HG03095 (cell line): Measurements from ENCODE around the gene KIF3C.
"Not testable (repeated sequence)": the region's sequence is repeated elsewhere in the genome, so short reads cannot be mapped to it uniquely, and the experiment has no call there.

Experiments used
- ATAC-seq: cut with Tn5 transposase; IDR thresholded peaks from one replicate; pipeline ENCODE4 v1.9.1; 2021; ENCODE audit warnings: moderate library complexity; ENCODE audit not compliant: unreplicated experiment

KIF3C gene

DNA sequence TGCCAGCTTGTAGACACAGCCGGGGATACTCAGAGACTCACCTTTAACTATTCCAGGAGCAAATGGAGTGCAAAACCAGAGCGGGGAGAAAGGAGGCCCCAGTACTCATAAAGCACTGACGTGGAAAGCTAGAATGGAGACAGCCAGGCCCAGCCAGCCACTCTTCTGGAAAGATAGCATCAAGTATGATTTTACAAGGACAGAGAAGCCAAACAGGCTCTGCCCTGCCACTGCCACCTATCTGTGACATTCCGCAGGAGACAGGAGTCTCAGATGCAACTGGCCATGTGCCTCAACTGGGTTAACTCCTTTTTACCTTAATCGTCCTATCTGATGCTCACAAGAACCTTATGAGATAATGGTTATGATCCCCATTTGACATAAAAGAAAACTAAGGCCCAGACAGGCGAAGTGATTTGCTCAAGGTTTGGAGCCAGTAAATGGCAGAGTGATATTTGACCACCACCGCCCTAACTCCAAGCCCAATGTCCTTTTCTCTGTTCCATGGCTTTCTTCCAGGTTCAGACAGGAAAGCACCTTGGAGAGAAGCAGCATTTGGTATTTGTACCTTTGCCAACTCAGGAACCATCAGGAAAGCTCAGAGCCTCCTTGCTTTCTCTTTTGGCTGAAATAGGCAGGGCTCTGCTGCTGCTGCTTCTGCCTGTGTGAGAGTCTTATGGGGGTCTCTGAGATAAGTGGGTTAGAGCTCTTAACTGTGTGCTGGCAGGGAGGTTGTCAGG is 15.6 kb downstream of the KIF3C start:
- no peak for ATAC-seq

DNA sequence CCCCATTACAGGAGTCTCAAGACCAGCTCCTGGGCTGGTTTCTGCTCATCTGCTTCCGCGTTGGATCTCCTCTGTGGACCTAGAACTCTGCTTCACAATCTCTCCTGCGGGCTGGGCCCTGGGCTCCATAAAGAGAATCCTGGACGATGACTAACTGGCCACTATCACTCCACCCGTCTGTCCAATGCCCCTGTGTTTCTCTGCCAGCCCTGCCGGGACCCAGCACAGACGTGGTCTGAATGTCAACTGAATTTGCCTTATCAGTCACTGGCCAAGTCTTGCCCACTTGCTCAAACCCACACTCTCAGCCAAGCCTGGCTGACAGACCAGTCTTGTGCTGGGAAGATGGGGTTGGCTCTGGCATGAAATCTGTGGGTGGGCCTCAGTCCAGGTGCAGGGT is 17.4 kb downstream of the KIF3C start:
- ATAC-seq: no peak

DNA sequence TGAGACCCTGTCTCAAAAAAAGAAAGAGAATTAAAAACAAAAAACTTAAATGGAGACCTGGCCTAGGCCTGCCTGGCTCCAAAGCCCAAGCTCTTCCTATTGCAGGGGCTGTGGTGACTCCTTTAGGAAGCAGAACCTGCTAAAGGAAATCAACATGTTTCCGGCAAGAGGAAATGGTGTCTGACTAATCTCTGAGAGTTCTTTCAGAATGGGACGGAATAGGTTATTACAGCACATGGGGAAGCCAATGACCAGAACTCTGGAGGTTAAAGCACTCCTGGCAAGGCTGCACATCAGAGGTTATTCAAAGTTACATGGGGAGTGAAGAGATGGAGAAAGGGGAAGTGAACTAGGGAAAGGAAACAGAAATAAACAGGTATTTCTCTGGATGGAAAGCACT is 21.4 kb downstream of the KIF3C start:
- no peak for ATAC-seq

DNA sequence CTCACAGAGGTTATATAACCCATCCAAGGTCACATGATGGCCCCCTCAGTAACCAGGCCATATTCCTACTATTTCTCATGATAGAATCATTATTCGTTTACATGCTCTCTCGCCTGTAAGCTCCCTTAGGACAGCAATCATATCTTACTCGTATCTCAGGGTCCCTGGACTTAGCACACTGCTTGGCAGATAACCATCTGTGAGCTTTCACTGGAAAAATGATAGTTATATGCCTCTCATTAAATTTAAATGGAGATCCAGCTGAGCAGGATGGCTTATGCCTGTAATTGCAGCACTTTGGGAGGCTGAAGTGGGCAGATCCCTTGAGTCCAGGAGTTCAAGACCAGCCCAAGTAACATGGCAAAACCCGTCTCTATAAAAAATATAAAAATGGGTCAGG is 21.9 kb downstream of the KIF3C start:
- ATAC-seq: no peak

DNA sequence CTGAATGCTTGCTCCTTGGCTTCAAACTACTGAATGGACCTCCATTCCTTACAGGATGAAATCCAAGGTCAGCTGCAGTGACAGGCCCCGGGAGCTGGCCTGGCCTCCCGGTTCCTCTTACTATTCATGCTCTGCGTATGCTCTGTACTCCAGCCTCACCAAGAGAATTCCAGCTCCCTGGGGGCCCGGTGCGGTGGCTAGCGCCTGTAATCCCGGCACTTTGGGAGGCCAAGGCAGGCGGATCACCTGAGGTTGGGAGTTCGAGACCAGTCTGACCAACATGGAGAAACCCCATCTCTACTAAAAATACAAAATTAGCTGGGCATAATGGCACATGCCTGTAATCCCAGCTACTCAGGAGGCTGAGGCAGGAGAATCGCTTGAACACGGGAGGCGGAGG is 23.7 kb downstream of the KIF3C start:
- not testable (repeated sequence) for ATAC-seq

DNA sequence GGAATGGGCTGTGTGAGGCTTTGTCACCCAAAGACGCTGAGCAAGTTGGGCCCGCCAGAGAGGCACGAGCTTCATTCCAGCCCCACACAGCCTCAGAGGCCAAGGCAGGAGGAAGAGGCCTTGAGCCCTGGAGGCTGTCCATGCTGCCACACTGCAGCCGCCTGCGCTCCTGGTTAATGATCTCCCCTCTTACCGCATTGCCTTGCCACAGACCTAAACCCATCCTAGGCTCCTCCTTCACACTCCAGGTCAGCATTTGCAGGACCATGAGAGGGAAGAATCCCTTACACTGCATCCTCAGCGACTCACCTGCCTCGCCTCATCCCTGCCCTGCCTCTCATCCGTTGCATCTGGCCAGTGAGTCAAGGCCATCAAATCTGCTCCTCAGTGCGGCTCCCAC is 24.6 kb downstream of the KIF3C start:
- no peak for ATAC-seq

DNA sequence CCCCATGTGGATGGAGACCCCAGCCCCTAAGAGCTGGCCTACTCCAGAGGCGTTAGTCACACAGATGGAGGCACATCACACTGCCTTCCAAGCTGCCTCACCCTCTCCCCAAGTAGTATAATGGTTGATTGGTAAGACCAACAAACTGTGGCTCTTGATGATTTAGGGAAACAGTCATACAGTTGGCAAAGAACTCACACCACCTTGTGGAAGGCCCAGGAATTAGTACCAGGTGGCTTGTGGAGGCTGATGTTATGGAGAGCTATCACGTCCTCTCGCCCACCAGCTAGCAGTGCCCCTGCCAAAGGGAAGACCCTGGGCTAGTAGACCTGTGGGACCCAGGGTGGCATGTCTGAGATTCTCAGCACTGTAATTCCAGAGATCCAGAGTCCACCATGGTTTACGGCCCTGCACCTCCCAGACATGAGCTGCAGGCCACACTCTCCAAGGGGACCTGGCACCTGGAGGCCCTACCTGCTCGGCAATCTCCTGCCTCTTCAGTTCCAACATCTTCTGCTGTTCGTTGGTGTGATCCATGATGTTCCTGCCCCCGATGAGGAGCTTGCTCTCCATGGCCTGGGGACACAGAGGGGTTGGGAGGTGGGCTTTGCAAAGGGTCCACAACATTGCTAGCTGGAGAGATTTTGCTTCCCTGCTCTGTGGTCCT is 26.3 kb downstream of the KIF3C start:
- no peak for ATAC-seq

DNA sequence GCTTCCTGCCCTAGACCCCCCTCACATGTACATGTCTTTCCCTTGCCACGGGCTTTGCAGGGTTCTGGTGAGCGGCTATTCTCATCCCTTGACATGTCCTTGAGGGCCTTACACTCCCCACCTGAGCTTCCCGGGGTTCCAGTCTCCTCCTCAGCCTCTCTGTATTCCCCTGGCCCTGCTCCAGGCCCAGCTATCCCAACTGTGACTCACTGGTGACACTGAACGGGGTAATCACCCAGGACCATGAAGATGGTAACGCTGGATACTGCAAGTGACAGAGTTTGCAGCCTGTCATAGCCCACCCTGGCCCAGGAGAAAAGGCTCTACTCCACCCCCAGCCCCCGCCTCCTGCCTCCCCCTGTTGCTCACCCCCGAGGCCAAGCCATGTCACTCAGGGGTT is 27.3 kb downstream of the KIF3C start:
- ATAC-seq: no peak

DNA sequence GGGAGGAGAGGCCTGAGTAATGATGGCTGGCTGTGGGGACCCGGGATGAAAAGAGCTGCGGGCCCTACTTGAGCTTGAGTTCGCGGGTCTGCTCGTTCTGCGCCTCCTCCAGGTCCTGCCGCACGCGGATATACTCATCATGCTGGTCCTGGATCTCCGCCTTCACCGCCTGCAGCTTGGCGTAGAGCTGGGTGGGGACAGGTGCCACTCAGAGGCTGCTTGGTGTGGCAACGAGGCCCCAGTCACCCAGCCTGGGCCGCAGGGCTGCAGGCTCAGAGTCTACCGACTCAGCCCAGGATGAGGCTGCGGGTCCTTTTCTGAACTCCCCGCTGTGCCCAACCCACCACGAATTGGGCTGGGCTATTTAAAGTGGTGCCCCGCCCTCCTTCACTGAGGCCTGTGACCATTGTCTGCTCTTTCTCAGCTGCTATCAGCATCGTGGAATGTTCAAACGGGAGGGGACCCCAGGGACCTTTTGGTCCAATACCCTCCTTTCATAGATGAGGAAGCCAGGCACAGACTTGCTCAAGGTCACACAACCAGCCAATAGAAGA is 28.0 kb downstream of the KIF3C start:
- no peak for ATAC-seq

DNA sequence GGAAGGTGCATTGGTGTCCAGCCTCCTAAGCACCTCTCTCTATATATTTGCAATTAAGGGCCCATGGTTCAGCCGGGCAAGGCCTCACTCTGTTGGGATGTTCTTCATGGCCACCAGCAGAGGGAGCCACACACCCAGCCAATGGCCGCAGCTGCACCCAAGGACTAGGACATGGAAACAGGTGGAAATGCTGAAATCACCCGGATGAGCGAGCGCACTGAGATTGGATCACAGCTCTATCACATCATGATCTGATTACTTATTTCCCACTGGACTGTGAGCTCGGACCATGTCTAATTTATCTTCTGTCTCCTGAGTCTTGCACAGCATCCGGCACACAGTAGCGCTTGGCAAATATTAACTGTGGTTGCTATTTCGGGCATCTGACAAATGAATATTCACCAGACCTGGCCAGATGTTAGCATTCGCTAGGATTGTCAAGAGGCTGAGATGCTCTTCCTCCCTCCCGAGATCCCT is 31.2 kb downstream of the KIF3C start:
- peak; percentile 66 for ATAC-seq

DNA sequence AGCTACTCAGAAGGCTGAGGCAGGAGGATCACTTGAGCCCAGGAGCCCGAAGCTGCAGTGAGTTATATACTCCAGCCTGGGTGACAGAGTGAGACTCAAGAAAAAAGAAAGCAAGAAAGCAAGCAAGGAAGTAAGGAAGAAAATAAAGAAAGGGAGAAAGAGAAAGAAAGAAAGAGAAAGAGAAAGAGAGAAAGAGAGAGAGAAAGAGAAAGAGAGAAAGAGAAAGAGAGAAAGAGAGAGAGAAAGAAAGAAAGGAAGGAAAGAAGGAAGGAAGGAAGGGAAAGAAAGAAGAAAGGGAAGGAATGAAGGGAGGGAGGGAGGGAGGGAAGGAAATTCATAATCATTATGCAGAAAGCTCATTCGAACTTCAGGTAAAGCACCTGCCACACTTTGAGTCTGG is 33.9 kb downstream of the KIF3C start:
- no peak for ATAC-seq

DNA sequence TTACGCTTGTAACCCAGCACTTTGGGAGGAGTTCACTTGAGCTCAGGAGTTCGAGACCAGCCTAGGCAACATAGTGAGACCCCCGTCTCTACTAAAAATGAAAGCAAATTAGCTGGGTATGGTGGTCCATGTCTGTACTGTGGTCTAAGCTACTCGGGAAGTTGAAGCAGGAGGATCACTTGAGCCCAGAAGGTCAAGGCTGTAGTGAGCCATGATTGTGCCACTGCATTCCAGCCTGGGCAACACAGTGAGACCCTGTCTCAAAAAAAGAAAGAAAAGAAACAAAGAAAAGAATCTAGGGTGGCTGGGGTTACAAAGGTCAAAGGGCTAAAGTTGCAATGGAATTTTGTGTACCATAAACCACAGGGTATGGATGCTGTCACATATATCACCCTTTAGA is 41.3 kb downstream of the KIF3C start:
- ATAC-seq: no peak

DNA sequence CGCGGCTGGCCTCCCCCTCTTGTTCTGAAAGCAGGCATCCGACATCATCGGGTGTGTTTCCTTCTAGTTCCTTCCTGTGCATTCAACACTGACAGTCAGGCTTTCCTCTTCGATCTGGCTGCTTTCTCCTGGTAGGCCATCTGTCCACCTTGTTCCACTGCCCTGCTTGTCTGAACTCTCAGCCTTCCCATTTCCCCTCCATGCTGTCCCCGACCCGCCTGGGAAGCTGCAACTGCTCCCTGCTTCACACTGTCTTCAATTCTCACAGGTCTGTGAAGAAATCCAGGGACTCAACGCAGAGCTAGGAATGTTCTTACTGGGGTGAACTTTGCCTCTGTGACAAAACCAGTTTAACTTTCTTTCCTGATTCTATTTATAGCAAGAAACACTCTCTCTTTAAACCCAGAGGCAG is 43.0 kb downstream of the KIF3C start:
- no peak for ATAC-seq

DNA sequence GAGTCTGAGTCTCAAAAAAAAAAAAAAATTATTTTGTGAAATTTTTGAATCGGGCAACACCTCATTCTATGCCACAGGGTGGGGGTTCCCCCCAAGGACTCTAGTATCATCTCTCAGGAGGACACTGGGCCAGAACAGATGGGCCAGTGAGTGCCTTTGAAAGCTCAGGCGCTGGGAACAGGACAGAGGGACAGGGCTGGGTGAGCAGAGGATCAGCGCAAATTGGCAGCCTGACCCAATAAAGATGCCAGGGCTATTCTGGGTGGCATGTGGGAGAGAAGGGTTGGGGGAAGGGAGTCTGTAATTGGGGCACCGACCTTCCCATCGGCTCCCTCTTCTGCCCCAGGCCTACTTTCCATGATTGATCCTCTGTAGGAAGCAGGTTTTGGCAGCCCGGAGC is 44.0 kb downstream of the KIF3C start:
- ATAC-seq: no peak

DNA sequence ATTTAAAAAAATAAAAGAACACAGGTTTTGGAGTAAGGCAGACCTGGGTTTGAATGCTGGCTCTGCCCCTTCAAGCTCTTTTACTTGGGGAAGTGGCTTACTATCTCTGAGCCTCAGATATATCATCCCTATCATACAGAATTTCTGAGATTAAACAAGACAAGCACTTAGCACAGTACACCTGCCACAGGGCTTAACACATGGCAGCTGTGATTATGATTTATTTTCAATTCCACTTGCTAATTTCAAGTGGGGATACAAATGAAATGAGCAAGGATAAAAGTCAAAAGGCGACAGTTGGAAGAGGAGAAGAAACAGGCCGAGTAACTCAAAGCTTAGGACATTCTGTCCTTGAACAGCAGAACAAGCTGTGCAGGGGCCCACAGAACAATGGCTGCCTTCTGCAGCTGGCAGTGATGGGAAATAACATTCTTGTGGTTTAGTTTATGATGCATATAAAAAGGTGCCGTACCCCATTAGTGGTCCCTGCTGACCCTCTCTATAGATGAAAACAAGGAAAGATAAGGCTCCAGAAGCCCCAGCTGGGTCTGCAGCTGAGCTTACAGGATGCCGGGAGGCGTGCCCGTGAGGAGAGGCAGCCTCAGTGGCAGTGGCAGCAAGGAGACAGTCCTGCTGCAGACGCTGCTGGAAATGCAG is 45.3 kb downstream of the KIF3C start:
- ATAC-seq: no peak

DNA sequence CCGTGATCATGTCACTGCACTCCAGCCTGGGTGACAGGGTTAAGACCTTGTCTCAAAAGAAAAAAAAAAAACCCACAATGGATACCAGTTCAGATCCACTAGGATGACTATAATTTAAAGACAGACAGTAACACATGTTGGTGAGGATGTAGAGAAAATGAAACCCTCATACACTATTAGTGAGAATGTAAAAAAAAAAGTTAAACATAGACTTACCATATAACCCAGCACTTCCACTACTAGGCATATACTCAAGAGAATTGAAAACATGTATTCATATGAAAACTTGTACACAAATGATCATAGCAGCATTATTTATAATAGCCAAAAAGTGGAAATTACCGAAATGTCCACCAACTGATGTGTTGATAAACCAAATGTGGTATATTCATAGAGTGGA is 48.7 kb downstream of the KIF3C start:
- no peak for ATAC-seq

DNA sequence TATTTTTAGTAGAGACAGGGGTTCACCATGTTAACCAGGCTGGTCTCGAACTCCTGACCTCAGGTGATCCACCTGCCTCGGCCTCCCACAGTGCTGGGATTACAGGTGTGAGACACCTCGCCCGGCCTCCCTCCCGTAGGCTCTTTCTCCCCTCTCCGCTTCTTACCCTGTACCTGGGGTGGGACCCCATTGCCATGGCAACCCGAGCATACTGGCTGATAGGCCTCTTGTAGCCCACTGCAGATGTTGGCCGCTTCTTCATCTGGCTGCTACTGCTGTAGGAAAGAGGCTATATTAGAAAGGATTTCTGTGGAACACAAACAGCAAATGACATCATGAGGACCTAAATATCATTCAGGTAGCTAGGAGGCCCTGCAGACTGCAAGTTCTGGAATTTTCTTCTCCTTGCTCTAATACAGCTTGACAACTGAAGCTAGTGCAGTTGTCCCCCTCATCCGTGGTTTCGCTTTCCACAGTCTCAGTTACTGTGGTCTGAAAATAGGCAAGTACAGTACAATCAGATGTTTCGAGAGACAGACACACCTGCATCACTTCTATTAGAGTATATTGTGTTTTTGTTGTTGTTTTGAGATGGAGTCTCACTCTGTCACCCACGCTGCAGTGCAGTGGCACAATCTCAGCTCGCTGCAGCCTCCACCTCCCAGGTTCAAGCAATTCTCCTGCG is 52.4 kb downstream of the KIF3C start:
- no peak for ATAC-seq

DNA sequence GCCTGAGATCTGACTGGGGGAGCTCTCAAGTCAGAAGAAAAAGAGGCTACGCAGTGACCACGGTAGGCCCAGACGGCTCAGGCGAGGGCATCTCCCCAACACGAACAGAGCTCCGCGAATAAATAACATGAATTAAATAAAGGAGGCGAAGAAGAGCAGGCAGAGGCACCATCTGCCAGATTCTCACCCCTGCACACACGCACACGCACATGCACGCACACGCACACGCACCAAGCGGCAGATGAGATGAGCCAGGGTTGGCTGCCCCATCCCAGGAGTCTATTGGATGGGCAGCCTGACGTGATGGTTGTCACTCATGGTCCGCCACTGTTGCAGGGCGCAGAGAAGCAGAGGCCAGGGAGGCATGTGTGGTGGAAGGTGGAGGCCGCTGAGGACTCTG is 53.6 kb downstream of the KIF3C start:
- ATAC-seq: no peak

DNA sequence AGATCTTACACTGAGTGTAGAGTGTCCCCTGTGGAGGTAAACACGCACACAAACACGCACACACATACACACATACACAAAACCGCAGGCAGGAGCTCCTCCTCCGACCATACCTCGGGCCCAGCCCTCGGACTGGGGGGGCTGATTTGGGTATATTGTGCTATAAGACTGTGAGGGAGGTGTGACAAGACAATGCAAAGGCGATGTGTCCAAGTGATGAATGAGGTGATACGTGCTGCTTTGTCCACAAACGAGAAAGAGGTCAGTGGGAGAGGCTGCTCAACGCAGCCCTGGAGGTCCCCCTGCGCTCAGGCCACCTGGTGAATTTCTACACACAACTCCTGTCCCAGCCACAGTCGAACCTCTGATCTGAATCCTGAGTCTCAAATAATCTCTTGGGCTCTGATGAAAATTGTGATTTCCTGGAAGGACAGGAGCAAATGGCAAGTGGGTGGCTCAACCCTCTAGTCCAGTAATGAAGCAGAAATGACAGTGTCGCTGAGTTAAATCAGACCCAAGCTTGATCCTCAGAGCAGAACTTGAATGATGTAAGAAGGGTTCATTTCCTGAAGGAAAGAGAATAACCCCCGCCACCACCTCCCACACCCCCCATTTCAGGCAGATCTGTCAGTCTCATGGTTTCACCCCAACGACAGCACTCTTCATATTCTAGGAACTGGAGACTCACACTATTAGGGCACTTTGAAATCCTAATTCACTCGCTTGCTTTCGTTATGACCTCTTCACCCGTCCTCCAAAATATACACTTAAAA is 55.1 kb downstream of the KIF3C start:
- no peak for ATAC-seq

DNA sequence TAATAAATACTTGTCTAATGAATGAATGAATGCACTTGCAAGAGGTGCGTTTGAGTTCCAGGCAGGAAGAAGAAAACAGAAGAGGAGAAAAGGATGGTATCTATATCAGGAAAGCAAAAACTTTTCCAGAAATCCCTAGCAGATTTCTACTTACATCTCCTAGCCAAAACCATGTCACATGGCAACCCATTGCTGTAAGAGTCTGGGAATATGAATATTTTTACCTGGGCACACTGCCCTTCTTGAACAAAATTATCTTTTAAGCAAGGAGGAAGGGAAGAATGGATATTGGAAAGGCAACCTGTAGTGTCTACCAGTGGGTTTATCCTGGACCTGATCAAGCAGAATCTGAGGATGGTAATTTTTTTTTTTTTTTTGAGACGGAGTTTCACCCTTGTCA is 59.8 kb downstream of the KIF3C start:
- no peak for ATAC-seq
